SK-N-SH (cell line): ENCODE measurements around the gene MAP3K5.

Source experiments
- EP300 ChIP-seq, 2 experiments: IDR thresholded peaks; 2 replicates each; pipeline versions ENCODE4 v1.4.0 to v1.6.1; 2012; ENCODE audit warnings: borderline replicate concordance in 1 of 2, low read depth in 1 of 2, low read length in 1 of 2
- NFIC ChIP-seq: IDR thresholded peaks from 2 replicates; pipeline ENCODE4 v1.4.0; 2012; ENCODE audit warnings: borderline replicate concordance
- POLR2AphosphoS5 ChIP-seq: IDR thresholded peaks from 2 replicates; pipeline ENCODE4 v1.6.1; 2012; ENCODE audit warnings: low read depth, low read length
- RAD21 ChIP-seq: IDR thresholded peaks from 2 replicates; pipeline ENCODE4 v1.6.1; 2012; ENCODE audit warnings: mild to moderate bottlenecking, low read length
- RFX5 ChIP-seq: IDR thresholded peaks from 2 replicates; pipeline ENCODE4 v1.6.1; 2012; ENCODE audit warnings: mild to moderate bottlenecking, improper control_type of control experiment, low read length
- TF ChIP-seq, protein P1 (sequence below): fragments of 200-600 bp; sonication (generic); IDR thresholded peaks from 2 replicates; pipeline ENCODE4 v1.6.1; 2017; ENCODE audit warnings: antibody characterized with exemption, mild to moderate bottlenecking, moderate library complexity

DNA sequence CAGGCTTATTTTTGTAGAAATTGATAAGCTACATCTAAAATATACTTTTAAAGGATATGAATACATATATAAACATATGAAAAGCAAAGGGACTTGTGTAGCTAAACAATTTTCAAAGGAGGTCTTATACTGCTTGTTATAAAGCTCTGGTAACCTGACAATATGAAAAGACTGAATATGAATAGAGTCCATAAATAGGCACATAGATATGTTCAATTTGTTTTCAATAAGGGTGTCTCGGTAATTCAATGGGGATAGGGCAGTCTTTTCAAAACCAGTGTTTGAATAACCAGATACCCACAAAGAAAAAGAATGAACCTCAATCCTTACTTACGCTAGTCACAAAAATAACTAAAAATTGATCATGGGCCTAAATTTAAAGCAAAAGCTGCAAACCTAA is 9.3 kb upstream of the MAP3K5 start:
- TF ChIP-seq, protein P1, sequence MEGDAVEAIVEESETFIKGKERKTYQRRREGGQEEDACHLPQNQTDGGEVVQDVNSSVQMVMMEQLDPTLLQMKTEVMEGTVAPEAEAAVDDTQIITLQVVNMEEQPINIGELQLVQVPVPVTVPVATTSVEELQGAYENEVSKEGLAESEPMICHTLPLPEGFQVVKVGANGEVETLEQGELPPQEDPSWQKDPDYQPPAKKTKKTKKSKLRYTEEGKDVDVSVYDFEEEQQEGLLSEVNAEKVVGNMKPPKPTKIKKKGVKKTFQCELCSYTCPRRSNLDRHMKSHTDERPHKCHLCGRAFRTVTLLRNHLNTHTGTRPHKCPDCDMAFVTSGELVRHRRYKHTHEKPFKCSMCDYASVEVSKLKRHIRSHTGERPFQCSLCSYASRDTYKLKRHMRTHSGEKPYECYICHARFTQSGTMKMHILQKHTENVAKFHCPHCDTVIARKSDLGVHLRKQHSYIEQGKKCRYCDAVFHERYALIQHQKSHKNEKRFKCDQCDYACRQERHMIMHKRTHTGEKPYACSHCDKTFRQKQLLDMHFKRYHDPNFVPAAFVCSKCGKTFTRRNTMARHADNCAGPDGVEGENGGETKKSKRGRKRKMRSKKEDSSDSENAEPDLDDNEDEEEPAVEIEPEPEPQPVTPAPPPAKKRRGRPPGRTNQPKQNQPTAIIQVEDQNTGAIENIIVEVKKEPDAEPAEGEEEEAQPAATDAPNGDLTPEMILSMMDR: no peak
- no peak for TF ChIP-seq POLR2AphosphoS5
- no peak for TF ChIP-seq RAD21
- TF ChIP-seq EP300 (IDR thresholded peaks at IDR 0.05; ENCODE audit: borderline replicate concordance in 1 of 2, low read depth in 1 of 2, low read length in 1 of 2): no peak
- no peak for TF ChIP-seq NFIC
- TF ChIP-seq RFX5: no peak
